ENCODE data around the gene B3GLCT. TPM values are rescaled to one million over a fixed set of nuclear protein-coding genes. Genes with fewer than 3 reads are reported as not detected.

The B3GLCT gene
- total and polyA plus RNA-seq, 2 of the 13 experiments (the other 11 are each of a cell fraction or from before 2014, with no cell fraction given): 2.0 to 7.1 TPM

- TF ChIP-seq MATR3 (CRISPR knock-in tag; IDR thresholded peaks at IDR 0.05): no peak
Measured at GRCh38 chr13:31192306-31192705, 7.5 kb upstream of the B3GLCT start (continued).

GRCh38 chr13:31195616-31196015 is 4.2 kb upstream of the B3GLCT start:
- Histone ChIP-seq H3K4me3 (replicated peaks in 1 of 3; ENCODE audit: insufficient read depth in 1 of 3, low read depth in 2 of 3, low read length in 3 of 3) (no peak overlapping the region), H3K9ac (ENCODE audit: insufficient read depth, low read depth, low read length) (no peak overlapping the region), H3K36me3 (replicated peaks in 1 of 2; ENCODE audit: control insufficient read depth in 1 of 2, insufficient read depth in 2 of 2, low read length in 2 of 2) (no peaks in the 10 kb centered on the region), H3K4me1 (ENCODE audit: insufficient read depth, low read length) (peaks cover 28% of the 10 kb centered on the region), H4K20me1 (ENCODE audit: insufficient read depth, low read length) (no peaks in the 10 kb centered on the region), H3K27ac (ENCODE audit: extremely low read length, insufficient read depth, low read length) (no peak overlapping the region), H3K9me3 (ENCODE audit: low read length) (no peaks in the 10 kb centered on the region), H3K4me2 (ENCODE audit: low read depth, low read length) (no peak overlapping the region), H3K79me2 (ENCODE audit: insufficient read depth, low read length) (no peaks in the 10 kb centered on the region), H2AFZ (ENCODE audit: low read length) (no peak overlapping the region), H3K27me3 (ENCODE audit: control insufficient read depth in 1 of 2, insufficient read depth in 2 of 2, low read length in 2 of 2) (peaks cover 0 to 11% of the 10 kb centered on the region in 2 experiments; a peak in 2 of 5 replicates)
- no peak for FAIRE-seq
- ChIA-PET CTCF (ENCODE audit: low intra/inter-chr PET ratio, low total read pairs) (no interaction called here), POLR2A (no interaction called here)
- intact Hi-C loops (cut with micrococcal nuclease; ENCODE audit: unreplicated experiment) (no loop called here), in situ Hi-C loops (cut with HindIII; ENCODE audit: extremely low pct_ligation_motif_present, low pct_unique_long_range_greater_than_20kb) (no loop called here)
- no peak for DNase-seq (ENCODE audit: low spot score)
- WGBS (ENCODE audit: low lambda C conversion rate): 24% methylated on average over 4 of the region's 4 CpGs
- TF ChIP-seq ZFP82 (CRISPR knock-in tag; IDR thresholded peaks at IDR 0.05; ENCODE audit: borderline replicate concordance) (no peak), HNRNPK (IDR thresholded peaks at IDR 0.05; ENCODE audit: low read depth, low read length, poor library complexity, severe bottlenecking) (no peak), RNF2 (conservative IDR thresholded peaks at IDR 0.05; ENCODE audit: low read depth) (no peak), CEBPB (IDR thresholded peaks at IDR 0.05; ENCODE audit: borderline replicate concordance, low read depth, low read length) (no peak), ZMAT3 (CRISPR knock-in tag; conservative IDR thresholded peaks at IDR 0.05) (no peak), ZNF292 (CRISPR knock-in tag; IDR thresholded peaks at IDR 0.05; ENCODE audit: borderline replicate concordance, low read depth) (no peak), ZNF121 (CRISPR knock-in tag; IDR thresholded peaks at IDR 0.05) (no peak), ZNF879 (CRISPR knock-in tag; IDR thresholded peaks at IDR 0.05) (no peak), ARID2 (CRISPR knock-in tag; IDR thresholded peaks at IDR 0.05; ENCODE audit: borderline replicate concordance) (no peak), ZNF747 (CRISPR knock-in tag; IDR thresholded peaks at IDR 0.05; ENCODE audit: borderline replicate concordance) (no peak), MAX (IDR thresholded peaks at IDR 0.05) (no peak), ATRX (CRISPR knock-in tag; IDR thresholded peaks at IDR 0.05; ENCODE audit: borderline replicate concordance) (no peak), ZSCAN20 (CRISPR knock-in tag; IDR thresholded peaks at IDR 0.05; ENCODE audit: borderline replicate concordance) (no peak), DMAP1 (CRISPR knock-in tag; IDR thresholded peaks at IDR 0.05) (no peak), ZNF777 (CRISPR knock-in tag; IDR thresholded peaks at IDR 0.05) (no peak), ZNF12 (CRISPR knock-in tag; IDR thresholded peaks at IDR 0.05) (no peak), NFKB2 (CRISPR knock-in tag; IDR thresholded peaks at IDR 0.05; ENCODE audit: borderline replicate concordance) (no peak)
- BruUV-seq (replicated peaks): no TSS peak
- ATAC-seq: no peak
